Naive thymus-derived CD4-positive, alpha-beta T cell (primary cell): ENCODE results near the gene CDH4. TPM values are rescaled to one million over a fixed set of nuclear protein-coding genes. Genes with fewer than 3 reads are reported as not detected.

Source experiments
- ATAC-seq: fragments of 150-1000 bp; cut with Tn5 transposase; 2 replicates; pipeline ENCODE4 v1.10.0; 2021; ENCODE audit warnings: mild to moderate bottlenecking, moderate library complexity
- CTCF ChIA-PET: fragments of 350-600 bp; sonication (Branson Sonifier 250); formaldehyde crosslinking; loops from one replicate; lab custom pipeline; 2021; ENCODE audit warnings: antibody characterized with exemption; lab: Charles Lee
- POLR2A ChIA-PET: fragments of 350-600 bp; sonication (Branson Sonifier 250); formaldehyde crosslinking; loops from one replicate; lab custom pipeline; 2021; ENCODE audit warnings: antibody characterized with exemption, inconsistent platforms; lab: Charles Lee
- DNase-seq, 9 donors: peaks; one replicate each; pipeline versions ENCODE4 v3.0.0 to v3.0.0-alpha.2; 2020 to 2022; ENCODE audit warnings: mixed read lengths in 1 of 9
- H3K27ac ChIP-seq: one replicate; pipeline ENCODE4 v1.7.0; 2013; ENCODE audit warnings: mild to moderate bottlenecking, low read depth, low read length, moderate library complexity
- H3K27me3 ChIP-seq, 2 donors: one replicate each; pipeline ENCODE4 v1.7.0; 2013; ENCODE audit warnings: low read length in 2 of 2, mild to moderate bottlenecking in 2 of 2, moderate library complexity in 2 of 2; ENCODE audit not compliant: control insufficient read depth in 2 of 2, insufficient read depth in 2 of 2
- H3K36me3 ChIP-seq, 3 experiments: 1 replicate in 2 of 3; 2 replicates in 1 of 3; pipeline ENCODE4 v1.7.0; 2013; ENCODE audit warnings: low read length in 3 of 3, mild to moderate bottlenecking in 3 of 3, moderate library complexity in 1 of 3; ENCODE audit not compliant: insufficient read depth in 3 of 3, control insufficient read depth in 2 of 3
- H3K4me1 ChIP-seq, 2 donors: one replicate each; pipeline ENCODE4 v1.7.0; 2013; ENCODE audit warnings: low read length in 2 of 2, mild to moderate bottlenecking in 2 of 2, moderate library complexity in 1 of 2; ENCODE audit not compliant: control insufficient read depth in 2 of 2, insufficient read depth in 2 of 2
- H3K4me3 ChIP-seq: 2 replicates; pipeline ENCODE4 v1.7.0; 2013; ENCODE audit warnings: mild to moderate bottlenecking, low read length
- H3K9me3 ChIP-seq, 3 experiments: 1 replicate in 2 of 3; 2 replicates in 1 of 3; pipeline ENCODE4 v1.7.0; 2013; ENCODE audit warnings: low read length in 3 of 3; ENCODE audit not compliant: control insufficient read depth in 2 of 3
- H3K27ac Mint-ChIP-seq, 9 donors: one replicate each; pipeline ENCODE4 v1.8.0; 2020 to 2022; ENCODE audit warnings: mixed read lengths in 9 of 9, mild to moderate bottlenecking in 8 of 9, moderate library complexity in 5 of 9, inconsistent platforms in 2 of 9
- H3K27me3 Mint-ChIP-seq, 5 donors: one replicate each; pipeline ENCODE4 v1.8.0; 2021 to 2022; ENCODE audit warnings: mixed read lengths in 5 of 5, mild to moderate bottlenecking in 1 of 5
- H3K36me3 Mint-ChIP-seq, 5 donors: one replicate each; pipeline ENCODE4 v1.8.0; 2020 to 2022; ENCODE audit warnings: mixed read lengths in 5 of 5, mild to moderate bottlenecking in 3 of 5, inconsistent platforms in 1 of 5
- H3K4me1 Mint-ChIP-seq, 7 donors: one replicate each; pipeline ENCODE4 v1.8.0; 2020 to 2022; ENCODE audit warnings: mixed read lengths in 7 of 7, mild to moderate bottlenecking in 3 of 7, inconsistent platforms in 1 of 7
- H3K4me3 Mint-ChIP-seq, 10 donors: one replicate each; pipeline ENCODE4 v1.8.0; 2020 to 2022; ENCODE audit warnings: mild to moderate bottlenecking in 10 of 10, mixed read lengths in 10 of 10, moderate library complexity in 6 of 10, inconsistent platforms in 2 of 10
- H3K9me3 Mint-ChIP-seq, 11 donors: one replicate each; pipeline ENCODE4 v1.8.0; 2020 to 2022; ENCODE audit warnings: mixed read lengths in 11 of 11, mild to moderate bottlenecking in 4 of 11, inconsistent platforms in 1 of 11, moderate library complexity in 1 of 11
- intact Hi-C, 2 donors: fragments of 100-400 bp; cut with micrococcal nuclease; formaldehyde crosslinking; loops; one replicate each; pipeline ENCODE4 v1.15.1; 2023
- polyA plus RNA-seq, 2 donors: library from polyadenylated mRNA; unstranded; fragments of 300-500 nt; fragmentation: Illumina TruSeq; gene quantifications; one replicate each; pipeline ENCODE4 v1.2.3, GENCODE V29; 2021
- total RNA-seq, 6 experiments: library from RNA in 5 of 6; stranded (reverse) in 5 of 6; gene quantifications; 1 replicate in 5 of 6; 2 replicates in 1 of 6; pipeline ENCODE4 v1.2.3 and lab custom pipeline; 2021 to 2026

Gene CDH4
- total and polyA plus RNA-seq, 7 experiments from 2014 or later: 0.05 to 0.43 (median 0.14) TPM; not detected in 1

DNA sequence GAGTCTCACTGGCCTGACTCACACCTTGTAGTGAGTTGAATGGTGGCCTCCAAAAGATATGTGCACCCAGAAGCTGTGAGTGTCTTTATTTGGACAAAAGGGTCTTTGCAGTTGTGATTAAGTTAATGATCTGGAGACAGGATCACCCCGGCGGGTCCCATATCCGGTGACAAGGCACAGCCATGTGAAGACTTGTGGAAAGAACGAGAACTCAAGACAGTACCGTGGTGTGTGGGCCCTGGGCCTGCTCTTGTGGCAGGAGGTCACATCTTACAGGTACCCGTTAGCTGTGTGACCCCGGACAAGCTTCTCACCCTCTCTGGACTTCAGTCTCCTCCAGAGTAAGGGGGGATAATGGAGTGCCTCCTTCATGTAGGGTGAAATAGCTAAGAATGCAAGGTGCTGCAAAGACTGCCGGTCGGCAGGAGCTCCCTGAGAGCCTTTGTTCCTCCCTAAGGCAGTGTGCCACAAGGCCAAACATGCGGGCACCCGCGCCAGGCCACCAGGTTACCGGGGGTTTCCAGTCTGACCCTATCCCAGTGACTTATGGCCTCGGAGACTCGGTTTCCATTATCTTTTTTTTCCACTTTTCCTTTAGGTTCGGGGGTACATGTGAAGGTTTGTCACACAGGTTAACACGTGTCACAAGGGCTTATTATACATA, 39.2 kb downstream of the CDH4 start:
- POLR2A ChIA-PET: no interaction called here
- Histone ChIP-seq H3K9me3 (no peaks in the 10 kb centered on the region), H3K4me1 (no peaks in the 10 kb centered on the region), H3K36me3 (no peaks in the 10 kb centered on the region), H3K27me3 (no peaks in the 10 kb centered on the region), H3K27ac (no peak overlapping the region), H3K4me3 (no peak overlapping the region)
- peaks cover 0 to 5% (median 0%) of the 10 kb centered on the region in 11 donors for H3K9me3 Mint-ChIP-seq
- ATAC-seq: no peak
- no peak overlapping the region for H3K27ac Mint-ChIP-seq
- peaks cover 0 to 9% (median 0%) of the 10 kb centered on the region in 5 donors for H3K27me3 Mint-ChIP-seq
- CTCF ChIA-PET: no interaction called here
- no peaks in the 10 kb centered on the region for H3K4me1 Mint-ChIP-seq
- no peak overlapping the region for H3K4me3 Mint-ChIP-seq
- intact Hi-C loops: no loop called here
- no peaks in the 10 kb centered on the region for H3K36me3 Mint-ChIP-seq
- DNase-seq: no peak

DNA sequence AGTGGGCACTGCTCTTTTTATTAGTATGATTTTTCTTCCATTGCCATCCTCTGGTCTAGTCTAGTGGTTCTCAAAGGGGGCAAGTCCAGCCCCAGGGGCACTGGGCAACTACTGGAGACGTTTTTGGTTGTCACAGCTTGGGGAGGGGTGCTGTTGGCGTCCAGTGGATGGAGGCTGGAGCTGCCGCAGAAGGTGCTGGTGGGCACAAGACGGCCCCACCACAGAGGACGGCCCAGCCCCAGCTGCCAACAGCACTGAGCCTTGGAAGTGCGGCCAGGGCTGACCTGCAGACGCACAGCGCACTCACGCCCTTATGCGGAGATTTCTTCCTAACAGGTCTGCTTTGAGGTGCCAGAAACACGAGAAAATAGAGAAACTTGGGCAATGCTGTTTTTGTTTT, 40.3 kb downstream of the CDH4 start:
- no peak overlapping the region for H3K4me3 Mint-ChIP-seq
- Histone ChIP-seq H3K9me3 (no peaks in the 10 kb centered on the region), H3K4me1 (no peaks in the 10 kb centered on the region), H3K36me3 (no peaks in the 10 kb centered on the region), H3K27me3 (no peaks in the 10 kb centered on the region), H3K27ac (no peak overlapping the region), H3K4me3 (no peak overlapping the region)
- H3K9me3 Mint-ChIP-seq: peaks cover 0 to 5% (median 0%) of the 10 kb centered on the region in 11 donors
- DNase-seq (no peak), ATAC-seq (no peak)
- CTCF ChIA-PET: no interaction called here
- intact Hi-C loops: no loop called here
- H3K36me3 Mint-ChIP-seq: no peaks in the 10 kb centered on the region
- POLR2A ChIA-PET: no interaction called here
- H3K4me1 Mint-ChIP-seq: no peaks in the 10 kb centered on the region
- peaks cover 0 to 9% (median 0%) of the 10 kb centered on the region in 5 donors for H3K27me3 Mint-ChIP-seq
- H3K27ac Mint-ChIP-seq: no peak overlapping the region

DNA sequence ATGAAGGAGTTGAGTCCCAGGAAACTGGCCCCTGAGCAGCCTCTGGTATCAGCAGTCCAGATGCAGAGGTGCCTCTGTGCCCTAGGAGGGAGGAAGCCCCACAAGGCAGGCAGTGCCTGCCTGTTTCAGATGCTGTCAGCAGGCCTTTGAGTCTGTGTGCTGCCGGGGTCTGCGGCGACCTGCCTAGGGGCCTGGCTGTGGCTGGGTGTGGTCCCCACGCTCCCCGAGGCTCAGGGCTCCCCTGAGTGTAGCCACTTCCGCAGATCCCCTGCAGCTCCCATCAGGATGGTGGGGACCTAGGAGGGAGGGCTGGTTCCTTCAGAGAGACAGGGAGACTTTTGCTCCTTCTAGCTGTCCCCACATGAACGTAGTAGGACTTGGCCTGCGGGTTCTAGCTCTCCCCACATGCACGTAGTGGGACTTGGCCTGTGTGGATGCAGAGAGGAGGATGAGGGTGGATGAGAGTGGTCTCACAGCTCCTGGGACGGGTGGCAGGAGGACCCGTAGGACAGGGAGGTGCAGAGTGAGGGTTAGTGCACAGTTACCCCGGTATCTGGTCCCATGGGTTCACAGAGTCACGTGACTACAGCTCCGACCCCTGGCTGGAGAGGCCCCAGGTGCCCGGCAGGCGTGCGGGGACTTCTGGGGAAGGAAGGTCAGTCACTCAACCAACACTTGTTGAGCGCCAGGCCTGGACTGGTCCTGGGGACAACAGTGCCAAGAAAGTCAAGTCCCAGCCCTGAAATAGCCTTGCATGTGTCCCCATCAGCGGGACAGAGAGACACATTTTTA, 41.0 kb downstream of the CDH4 start:
- Mint-ChIP-seq H3K27me3 (peaks cover 0 to 9% (median 0%) of the 10 kb centered on the region in 5 donors), H3K27ac (no peak overlapping the region), H3K4me1 (no peaks in the 10 kb centered on the region), H3K9me3 (peaks cover 0 to 5% (median 0%) of the 10 kb centered on the region in 11 donors), H3K36me3 (no peaks in the 10 kb centered on the region), H3K4me3 (no peak overlapping the region)
- intact Hi-C loops: no loop called here
- POLR2A ChIA-PET: no interaction called here
- no peaks in the 10 kb centered on the region for H3K4me1 ChIP-seq
- ATAC-seq (no peak), DNase-seq (no peak)
- H3K4me3 ChIP-seq: no peak overlapping the region
- no peaks in the 10 kb centered on the region for H3K9me3 ChIP-seq
- CTCF ChIA-PET: no interaction called here
- H3K36me3 ChIP-seq: no peaks in the 10 kb centered on the region
- H3K27ac ChIP-seq: no peak overlapping the region
- no peaks in the 10 kb centered on the region for H3K27me3 ChIP-seq

DNA sequence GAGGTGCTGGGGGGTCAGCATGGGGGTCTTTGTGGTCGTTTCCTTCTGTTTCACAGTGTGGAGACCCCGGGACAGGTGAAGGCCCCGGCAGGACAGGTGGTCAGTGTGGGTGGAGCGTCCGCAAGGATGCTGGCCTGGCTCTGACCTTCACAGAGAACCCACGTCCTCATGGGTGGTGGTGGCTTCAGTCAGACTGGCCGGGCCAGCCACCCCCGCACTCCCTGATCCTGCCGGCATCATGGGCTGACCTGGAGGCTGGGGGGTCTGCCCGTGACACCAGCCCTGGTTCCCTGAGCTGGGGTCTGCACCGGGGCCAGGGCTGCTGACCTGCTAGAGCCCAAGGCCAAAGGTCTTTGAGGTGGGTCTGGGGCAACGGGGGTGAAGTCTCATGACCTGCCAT, 41.9 kb downstream of the CDH4 start:
- ChIA-PET CTCF (no interaction called here), POLR2A (no interaction called here)
- DNase-seq (no peak), ATAC-seq (no peak)
- H3K27me3 Mint-ChIP-seq: peaks cover 0 to 9% (median 0%) of the 10 kb centered on the region in 5 donors
- H3K36me3 ChIP-seq: no peaks in the 10 kb centered on the region
- H3K27ac Mint-ChIP-seq: no peak overlapping the region
- intact Hi-C loops: no loop called here
- H3K4me1 Mint-ChIP-seq: no peaks in the 10 kb centered on the region
- H3K9me3 ChIP-seq: no peaks in the 10 kb centered on the region
- no peaks in the 10 kb centered on the region for H3K36me3 Mint-ChIP-seq
- no peak overlapping the region for H3K4me3 ChIP-seq
- H3K27ac ChIP-seq: no peak overlapping the region
- no peaks in the 10 kb centered on the region for H3K4me1 ChIP-seq
- peaks cover 0 to 5% (median 0%) of the 10 kb centered on the region in 11 donors for H3K9me3 Mint-ChIP-seq
- H3K4me3 Mint-ChIP-seq: no peak overlapping the region
- H3K27me3 ChIP-seq: no peaks in the 10 kb centered on the region

DNA sequence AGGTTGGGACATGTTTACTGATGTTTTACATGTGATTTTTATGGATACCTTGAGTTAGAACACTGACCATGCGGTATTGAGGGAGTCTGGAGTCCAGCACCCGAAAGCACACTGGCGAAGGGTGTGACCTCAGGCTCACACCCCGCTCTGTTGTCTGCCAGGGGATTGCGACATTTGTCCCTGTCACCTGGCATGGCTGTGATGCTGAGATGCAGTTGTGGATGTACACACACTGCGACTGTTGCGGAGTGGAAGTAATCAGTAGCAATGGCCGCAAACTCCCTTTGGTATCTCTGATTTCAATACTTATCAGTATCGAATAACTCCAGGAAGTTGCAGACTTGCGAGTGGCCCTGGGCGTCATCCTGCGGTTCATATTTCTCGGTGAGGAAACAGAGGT, 43.2 kb downstream of the CDH4 start:
- H3K27ac Mint-ChIP-seq: no peak overlapping the region
- Histone ChIP-seq H3K4me1 (no peaks in the 10 kb centered on the region), H3K9me3 (no peaks in the 10 kb centered on the region)

DNA sequence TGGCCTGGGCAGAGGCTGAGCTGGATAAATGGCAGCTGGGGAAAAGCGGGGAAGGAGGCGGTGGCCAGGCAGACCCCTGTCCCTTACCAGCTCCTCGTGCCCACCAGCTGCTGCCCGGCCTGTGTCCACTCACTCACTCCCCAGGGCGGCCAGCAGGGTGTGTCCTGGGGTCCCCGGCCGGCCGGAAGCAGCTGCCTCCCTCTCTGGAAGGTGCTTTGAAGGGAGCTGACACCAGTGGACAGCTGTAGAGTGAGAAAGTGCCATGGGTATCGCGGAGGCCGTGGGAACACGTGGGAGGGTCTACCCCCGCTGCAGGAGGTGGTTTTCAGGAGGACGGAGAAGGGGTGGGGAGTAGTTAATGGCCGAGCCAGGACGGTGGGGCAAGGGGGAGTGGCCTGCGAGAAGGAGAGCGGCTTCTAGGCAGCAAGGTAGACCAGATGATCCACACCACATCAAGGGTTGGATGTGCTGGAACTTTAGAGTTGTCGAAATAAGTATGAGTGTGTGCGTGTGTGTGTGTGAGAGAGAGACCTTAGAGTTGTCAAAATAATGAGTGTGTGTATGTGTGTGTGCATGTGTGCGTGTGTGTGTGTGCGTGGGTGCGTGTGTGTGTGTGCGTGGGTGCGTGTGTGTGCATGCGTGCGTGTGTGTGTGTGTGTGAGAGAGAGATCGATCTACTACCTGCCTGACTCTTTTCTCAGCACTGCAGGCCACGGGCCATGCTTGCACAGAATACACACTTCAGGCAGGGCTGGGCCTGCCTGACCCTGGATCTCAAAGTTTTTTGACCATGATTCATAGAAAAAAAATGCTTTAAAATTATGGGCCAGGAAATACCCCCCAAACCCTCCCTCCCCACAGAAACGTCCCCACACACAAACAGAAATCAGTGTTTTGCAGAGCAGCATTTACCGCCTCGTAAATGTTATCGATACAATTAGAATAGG, 43.9 kb downstream of the CDH4 start:
- ATAC-seq: no peak
- Histone ChIP-seq H3K27me3 (no peaks in the 10 kb centered on the region), H3K4me1 (no peaks in the 10 kb centered on the region), H3K27ac (no peak overlapping the region), H3K9me3 (no peaks in the 10 kb centered on the region), H3K4me3 (no peak overlapping the region), H3K36me3 (no peaks in the 10 kb centered on the region)
- POLR2A ChIA-PET: no interaction called here
- intact Hi-C loops: no loop called here
- peaks cover 0 to 3% (median 0%) of the 10 kb centered on the region in 11 donors for H3K9me3 Mint-ChIP-seq
- no peak for DNase-seq
- H3K4me3 Mint-ChIP-seq: no peak overlapping the region
- H3K27me3 Mint-ChIP-seq: peaks cover 0 to 9% (median 0%) of the 10 kb centered on the region in 5 donors
- H3K27ac Mint-ChIP-seq: no peak overlapping the region
- H3K36me3 Mint-ChIP-seq: no peaks in the 10 kb centered on the region
- CTCF ChIA-PET: no interaction called here
- no peaks in the 10 kb centered on the region for H3K4me1 Mint-ChIP-seq

More for the DNA sequence above, 43.2 kb downstream of the CDH4 start:
- Histone ChIP-seq H3K27me3 (no peaks in the 10 kb centered on the region), H3K4me3 (no peak overlapping the region), H3K27ac (no peak overlapping the region), H3K36me3 (no peaks in the 10 kb centered on the region)
- H3K27me3 Mint-ChIP-seq: peaks cover 0 to 9% (median 0%) of the 10 kb centered on the region in 5 donors
- H3K4me3 Mint-ChIP-seq: no peak overlapping the region
- no peaks in the 10 kb centered on the region for H3K4me1 Mint-ChIP-seq
- peaks cover 0 to 5% (median 0%) of the 10 kb centered on the region in 11 donors for H3K9me3 Mint-ChIP-seq
- no peak for DNase-seq
- POLR2A ChIA-PET: no interaction called here
- intact Hi-C loops: no loop called here
- CTCF ChIA-PET: no interaction called here
- H3K36me3 Mint-ChIP-seq: no peaks in the 10 kb centered on the region
- no peak for ATAC-seq
